GM21717 (cell line): ENCODE data around the gene RABGAP1.

ENCODE experiments used
- ATAC-seq: cut with Tn5 transposase; IDR thresholded peaks from one replicate; pipeline ENCODE4 v1.9.1; 2021; ENCODE audit warnings: mild to moderate bottlenecking, moderate library complexity; ENCODE audit not compliant: unreplicated experiment

Gene RABGAP1

DNA sequence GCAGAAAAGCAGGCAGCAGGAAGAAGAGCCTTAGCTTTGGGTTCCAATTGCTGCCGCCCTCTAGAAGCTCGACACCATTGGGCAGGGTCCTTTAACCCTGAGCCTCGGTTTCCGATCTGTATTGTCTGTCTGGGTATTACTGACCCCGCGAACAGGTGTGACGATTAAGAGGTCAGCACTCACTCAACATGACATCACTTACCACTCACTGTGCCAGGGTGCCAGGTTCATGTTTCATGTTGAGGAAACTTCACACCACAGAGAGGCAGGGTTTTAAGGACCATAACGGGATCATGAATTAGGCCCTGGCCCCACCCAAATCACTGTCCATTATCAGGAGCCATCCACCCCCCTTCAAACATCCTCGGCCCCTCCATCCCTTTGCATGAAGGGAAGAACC lies 168.2 kb downstream of the RABGAP1 start:
- no peak for ATAC-seq

DNA sequence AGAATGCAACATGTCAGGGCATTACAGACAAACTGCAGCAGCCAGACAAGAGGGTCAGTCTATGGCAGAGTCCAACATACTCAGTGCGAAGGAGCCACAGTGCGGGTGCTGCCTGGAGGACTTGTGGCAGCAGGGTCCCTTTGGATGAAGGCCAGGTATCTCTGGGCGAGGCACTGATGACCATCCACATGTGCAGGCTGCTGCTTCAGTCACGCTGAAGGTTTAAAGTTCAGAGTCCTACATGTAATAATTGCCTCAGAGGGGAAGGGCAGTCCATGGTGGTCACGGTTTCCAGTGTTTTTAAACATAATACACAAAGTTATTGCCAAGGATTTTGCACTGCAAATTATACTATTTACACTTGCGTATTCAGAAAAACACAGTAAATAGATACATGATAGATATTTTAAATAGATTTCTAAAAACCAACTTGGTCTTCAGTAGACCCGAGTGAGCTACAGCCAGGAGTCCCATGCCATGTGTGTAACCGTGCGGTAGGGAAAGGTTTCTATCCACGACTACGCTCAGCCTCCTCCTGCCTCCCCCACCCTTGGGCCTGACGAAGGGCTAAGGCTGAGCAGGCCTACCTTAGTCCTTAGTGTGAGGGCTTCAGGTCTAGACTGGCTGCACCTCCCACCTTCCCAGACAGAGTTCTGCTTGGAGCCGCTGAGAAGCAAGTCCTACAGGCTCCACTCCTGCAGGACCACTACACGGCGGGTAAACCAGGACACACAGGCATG lies 168.9 kb downstream of the RABGAP1 start:
- ATAC-seq, result no peak

DNA sequence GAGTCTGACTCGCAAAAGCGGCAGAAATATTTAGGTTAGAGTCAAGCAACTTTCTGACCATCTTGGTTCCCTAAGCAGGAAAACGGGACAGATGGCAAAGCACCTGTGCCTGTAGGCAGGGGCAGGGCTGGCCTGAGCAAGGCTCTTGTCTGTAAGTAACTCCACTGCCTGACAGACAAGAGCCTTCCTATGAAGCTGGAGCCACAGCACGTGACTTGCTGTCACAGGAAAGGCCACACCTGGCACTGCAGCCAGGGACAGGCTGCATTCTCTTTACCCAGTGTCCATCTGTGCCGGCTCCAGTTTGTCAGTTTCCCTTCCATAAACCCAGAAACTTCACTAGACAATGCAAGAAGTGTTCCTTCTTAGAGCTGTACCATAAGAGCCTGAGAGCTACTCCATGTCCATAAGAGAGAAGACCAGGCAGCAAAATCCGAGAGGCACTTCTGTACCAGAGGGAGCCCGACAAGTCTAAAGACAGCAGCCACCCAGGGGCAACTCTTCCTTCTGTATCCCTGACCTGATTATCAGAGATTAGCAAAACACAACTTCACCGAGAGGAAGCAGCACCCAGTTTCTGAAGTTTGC lies 170.7 kb downstream of the RABGAP1 start:
- ATAC-seq, result no peak

DNA sequence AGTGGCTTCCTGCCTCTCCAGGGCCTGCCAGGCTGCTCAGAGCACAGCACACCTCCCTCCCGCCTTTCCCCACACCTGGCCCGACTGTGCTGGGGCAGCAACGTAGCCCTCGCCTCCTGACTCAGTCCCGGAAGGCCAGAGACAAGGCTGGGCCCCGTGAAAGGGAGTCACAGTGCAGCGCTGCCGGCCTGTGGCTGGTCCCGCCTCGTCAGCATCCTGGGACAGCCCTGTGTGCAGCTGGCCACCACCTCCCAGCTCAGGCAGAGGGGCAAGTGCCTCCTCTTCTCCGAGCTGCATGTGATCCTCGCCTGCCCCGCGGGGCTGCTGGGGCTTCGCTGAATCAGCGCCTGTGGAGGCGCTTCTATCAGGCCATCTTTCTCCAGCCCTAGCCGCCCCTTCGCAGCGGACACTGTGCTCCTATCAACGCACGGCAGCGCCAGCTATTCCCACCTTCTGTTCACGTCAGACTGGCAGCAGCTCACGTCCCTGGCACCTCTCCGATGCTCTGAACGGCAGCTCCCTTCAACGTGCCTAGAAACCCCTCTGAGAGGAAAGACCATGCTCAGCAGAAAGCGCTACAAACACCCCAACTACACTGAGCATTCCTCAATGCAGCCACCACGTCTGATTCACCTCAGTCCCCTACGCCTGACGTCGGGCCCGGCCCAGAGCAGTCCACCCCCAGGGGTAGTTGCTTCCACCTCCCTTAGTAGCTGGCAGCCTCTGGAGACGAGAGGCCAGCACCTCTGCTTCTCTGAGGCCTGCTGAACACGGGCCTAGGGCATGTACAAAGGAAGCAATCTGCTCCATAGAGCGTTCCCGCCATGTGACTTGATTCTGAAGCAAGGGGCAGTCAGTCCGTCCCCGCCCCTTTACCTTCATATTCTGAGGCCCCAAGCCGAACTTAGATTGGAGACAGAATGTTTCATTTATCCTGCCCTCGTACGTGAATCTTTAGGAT lies 171.5 kb downstream of the RABGAP1 start:
- ATAC-seq, result no peak

DNA sequence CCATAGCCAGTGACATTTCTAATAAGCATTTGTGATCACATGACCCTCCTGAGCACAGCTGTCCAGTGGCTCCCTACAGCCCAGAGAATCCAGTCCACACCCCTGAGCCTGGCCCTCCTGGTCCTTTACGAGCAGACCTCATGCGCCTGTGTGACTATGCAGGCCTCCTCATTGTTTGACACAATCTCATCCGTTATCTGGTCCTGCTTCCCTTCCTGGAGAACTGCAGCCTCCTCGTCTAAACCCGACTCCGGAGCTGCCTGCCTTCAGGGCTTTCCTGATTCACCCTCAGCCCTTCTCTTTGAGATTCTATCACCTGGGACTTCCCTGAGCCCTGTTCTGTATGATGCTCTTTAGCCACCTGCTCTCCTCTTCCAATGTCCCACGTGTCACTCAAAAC lies 172.4 kb downstream of the RABGAP1 start:
- ATAC-seq, result no peak

DNA sequence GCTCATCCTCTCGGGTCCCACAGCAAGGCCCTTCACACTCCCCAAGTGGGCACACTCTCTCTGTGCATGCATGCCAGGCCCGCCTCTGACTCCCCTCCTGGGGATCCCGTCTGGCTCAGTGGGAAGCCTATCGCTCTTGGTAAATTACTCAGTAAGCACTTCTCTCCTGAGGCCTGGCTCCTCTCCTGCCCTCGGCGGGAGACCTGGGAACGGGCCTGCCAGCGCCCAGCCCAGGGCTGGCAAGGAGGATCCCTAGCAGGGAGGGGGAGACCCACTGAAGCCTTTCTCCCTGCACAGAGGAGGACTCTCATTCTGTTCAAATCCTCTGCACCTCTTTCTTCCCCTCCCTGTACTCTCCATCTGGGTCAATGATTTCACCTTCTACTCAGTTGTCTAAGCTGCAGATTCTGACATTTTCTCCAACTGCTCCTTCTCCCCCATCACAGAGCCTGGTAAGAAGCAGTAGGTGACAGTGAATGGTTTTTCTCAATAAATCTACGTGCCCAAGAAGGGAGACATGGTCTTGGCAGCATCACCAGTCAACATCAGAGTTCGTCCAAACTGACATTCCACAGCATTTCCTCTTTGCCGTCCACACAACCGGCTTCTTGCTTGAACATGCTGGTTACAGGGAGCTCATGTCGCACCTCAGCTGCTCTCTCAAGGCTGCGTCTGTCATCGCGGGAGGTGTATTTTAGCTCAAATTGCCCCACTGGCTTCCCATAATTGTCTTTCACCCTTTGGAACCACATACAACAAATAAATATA lies 174.5 kb downstream of the RABGAP1 start:
- ATAC-seq, result no peak

DNA sequence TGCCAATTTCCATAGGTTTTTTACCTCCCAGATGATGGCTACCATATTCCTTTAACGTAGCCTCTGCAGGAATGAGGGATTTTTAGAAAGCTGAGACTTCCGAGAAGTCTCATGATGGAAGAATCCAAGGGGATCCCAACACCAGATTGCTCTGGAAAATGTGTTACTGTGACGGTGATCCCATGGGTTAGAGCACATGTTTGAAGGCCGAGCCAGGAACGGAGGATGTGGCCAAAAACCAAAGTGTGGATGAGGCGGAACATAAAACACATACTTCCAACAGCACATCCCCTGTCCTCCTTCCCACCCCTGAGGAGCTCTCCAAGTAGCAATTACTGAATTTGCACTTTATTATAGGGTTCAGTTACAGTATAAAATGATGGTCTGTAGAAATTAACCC lies 175.2 kb downstream of the RABGAP1 start:
- no peak for ATAC-seq

DNA sequence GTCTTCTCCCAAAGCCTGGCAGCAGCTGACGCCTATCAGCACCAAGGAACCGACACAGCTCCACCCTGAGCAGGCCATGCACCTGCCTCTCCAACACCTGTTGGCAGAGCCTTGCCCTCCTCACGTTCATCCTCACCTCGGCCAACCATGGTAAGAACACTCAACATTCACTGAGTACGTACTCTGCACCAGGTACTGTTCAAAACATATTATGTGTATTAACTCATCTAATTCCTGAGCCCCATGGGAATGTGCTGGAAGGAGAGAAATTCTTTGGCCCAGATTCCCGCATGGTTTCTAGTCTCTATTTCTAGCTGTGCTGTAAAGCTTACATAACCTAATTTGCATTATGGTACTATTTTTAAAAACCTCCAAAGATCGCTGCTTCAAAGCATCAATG lies 178.7 kb downstream of the RABGAP1 start:
- no peak for ATAC-seq

DNA sequence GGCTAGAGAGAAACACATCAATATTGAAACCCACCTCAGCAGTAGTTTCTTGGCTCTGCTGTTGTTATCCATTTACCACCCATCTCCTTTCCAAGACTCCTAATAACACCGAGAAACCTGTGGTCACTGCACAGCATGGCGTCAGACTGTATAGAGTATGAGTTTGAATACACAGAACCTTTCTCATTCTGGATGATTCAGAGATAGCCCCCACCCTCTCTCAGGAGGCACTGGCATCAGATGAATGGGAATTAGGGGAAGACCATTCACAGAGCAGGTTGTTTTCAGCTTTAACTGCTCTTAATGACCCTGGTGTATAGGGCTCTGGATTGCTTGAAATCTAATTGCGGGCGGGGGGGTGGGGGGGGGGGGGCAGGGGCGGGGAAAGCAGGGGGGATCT lies 179.3 kb downstream of the RABGAP1 start:
- ATAC-seq, result no peak

DNA sequence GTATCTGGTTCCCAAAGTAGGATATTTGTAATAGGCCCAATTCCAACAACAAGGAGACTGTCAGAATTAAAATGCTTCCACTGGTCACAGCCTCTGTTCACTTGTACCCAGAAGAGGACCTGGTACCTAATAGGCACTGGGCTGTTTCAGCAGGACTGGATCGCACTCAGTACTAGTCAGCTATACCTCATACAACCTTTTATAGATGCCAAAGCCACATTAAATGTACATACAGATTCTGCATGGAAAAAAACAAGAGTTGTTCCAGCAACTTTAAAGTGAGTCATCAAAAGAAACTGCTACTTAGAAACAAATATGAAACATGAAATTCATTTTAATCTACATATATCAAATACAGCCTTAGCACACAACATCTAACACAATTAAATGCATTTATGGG lies 180.1 kb downstream of the RABGAP1 start:
- ATAC-seq, result no peak

DNA sequence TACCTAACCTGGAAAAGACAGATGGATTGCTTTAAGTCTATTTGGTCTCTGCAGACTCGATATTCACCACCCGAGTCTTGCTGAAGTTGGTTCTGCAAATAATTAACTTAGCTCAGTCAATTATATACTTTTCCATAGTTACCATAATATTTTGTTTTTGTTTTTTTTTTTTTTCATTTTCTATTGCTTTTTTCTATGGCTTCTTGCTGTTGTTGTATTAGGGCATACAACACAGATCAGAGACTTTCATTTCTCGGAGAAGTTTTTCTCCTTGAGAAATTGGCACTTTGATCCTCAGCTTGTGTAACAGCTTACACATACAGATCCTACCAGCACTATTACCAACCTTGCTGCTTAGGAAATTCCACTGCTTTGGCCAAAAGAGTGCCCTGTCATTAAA lies 180.6 kb downstream of the RABGAP1 start:
- ATAC-seq, result no peak

DNA sequence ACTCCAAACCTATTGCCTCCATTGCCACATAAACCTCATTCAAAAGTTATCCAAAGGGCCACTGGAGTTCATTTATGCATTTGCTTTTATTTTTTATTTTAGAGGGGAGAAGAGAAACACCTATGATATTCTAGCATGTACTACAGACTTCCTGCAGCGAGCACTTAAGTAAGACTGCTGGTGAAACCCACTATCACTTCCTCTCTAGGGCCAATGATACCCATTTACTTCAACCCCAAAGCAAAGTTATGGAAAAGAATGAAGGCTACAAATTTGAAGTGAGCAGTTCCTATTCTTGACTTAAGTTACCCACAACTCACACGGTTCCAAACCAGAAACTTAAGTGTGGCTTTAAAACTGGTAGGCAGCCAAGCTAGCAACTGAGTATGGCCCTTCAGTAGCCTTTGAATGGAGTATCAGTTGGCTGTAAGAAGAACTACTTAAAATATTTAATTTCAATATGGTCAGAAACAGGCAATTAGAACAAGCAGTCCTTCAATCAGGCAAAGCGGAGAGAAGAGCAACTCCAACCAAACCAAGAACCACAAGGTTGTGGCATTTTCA lies 186.8 kb downstream of the RABGAP1 start:
- no peak for ATAC-seq

DNA sequence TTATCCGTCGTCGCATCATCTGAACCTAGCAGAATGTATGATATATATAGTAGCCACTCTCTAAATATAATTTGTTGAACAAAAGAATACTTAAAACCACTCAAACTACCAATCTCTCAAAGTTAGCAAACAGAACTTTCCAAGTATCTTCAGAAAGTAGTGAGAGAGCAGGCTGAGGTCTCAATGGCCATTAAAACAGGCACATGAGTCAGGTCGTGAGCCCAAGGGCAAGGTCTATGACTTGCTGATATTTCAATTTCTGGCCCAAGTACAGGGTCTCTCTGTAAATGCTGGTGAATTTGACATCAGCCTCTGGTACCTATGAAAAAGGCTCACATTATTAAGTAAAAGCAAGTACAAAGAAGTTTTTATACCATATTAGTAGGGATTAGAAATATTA lies 187.8 kb downstream of the RABGAP1 start:
- ATAC-seq, result no peak

DNA sequence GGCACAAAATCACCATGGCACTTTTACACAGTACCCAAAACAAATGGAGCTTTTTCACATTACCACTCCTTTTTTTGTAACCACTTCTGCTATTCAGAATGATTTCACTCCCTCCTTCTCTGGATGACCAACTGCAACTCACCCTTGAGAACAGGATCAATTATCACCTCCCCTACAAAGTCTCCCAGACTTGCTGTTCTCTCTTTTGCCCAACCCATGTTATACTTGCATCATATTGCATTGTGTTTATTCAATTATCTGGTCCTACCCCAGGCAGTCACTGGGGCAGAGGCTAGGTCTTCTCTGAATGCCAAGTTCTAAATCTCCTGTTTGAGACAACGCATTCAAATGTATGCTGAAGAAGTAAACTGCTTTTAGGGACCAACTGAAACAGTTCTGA lies 188.6 kb downstream of the RABGAP1 start:
- no peak for ATAC-seq

DNA sequence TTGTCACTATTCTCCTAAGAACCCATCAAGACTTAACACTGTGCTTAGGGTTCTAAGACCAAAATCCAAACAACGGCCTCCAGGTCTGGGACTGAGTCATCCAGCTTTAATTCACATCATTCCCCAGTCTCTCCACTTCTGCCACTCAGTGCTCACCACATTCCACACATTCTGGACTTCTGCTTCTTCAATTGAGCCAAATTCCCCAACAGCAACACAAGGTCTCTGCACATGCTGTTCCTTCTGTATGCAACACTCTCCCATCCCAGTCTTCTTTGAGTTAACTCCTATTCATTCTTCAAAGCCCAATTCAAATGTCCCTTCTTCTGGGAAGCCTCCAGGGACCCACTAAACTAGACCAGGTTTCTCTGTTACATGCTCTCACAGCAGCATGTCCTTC lies 190.4 kb downstream of the RABGAP1 start:
- ATAC-seq, result no peak

DNA sequence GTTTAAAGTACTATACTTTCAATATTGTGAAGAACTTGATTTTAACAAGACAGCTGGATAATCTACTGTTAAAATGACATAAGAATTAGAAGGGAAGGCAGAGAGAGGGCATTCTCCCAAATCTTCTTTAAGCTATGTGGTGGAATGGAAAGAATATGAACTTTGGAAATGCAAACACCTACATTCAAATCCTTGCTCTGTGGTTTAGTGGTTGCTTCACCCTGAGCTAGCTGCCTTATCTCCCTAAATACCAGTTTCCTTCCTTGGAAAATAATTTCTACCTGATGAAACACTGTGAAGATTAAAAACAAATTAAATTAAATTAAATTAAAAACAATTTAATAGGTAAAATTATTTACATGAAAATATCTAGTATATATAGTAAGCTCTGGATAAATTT lies 191.2 kb downstream of the RABGAP1 start:
- no peak for ATAC-seq

DNA sequence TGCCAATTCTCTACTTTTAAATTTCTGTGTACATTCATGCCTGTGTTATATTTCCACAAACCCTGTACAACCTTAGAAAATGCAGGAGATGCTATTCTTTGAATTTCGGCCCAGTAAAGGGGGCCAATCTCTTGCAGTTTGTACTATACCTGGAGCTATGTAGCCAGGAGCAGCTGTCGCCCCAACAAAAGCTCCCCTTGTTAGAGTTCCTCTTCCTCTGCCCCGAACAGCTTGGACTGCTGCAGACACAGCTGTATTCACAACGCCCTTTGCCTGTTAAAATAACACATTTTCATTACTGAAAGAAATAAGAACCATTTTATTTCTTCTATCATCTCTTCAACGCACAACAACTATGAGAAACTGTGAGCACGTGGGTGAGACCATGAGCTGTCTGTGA lies 191.9 kb downstream of the RABGAP1 start:
- no peak for ATAC-seq

DNA sequence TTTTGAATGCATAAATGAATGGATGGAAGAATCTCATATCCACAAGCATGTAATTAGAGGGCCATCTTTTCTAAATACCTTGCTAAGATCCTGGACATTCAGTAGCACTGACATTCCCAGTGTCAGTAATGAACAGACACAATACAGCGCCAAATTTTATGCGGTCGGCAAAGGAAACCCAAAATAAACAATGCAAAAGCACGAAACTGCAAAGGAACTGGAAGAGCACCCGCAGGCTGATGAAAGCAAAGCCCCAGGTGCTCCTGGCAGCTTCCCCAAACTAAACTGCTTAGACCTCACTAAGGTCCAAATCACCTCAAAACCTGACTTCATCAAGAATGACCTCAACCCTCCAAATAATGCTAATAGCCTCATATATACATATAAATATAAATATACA lies 194.6 kb downstream of the RABGAP1 start:
- ATAC-seq, result no peak

DNA sequence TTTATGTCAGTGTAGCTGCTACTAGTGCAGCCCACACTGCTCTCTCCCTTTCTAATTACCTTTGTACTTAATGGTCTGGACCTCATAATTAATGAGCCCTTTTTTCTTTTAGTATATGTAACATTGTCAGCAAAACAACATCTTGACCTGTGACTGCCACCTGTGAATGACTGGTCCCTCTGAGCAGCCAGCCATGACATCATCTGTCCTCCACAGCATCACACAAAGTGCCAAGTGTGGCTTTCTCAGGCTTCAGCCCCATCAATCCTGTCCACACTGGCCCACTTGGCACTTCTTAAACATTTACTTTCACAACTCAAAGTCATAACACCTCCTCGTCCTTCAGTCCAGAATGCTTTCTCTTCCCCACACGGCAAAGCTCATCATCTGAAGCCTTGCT lies 197.3 kb downstream of the RABGAP1 start:
- ATAC-seq, result no peak

DNA sequence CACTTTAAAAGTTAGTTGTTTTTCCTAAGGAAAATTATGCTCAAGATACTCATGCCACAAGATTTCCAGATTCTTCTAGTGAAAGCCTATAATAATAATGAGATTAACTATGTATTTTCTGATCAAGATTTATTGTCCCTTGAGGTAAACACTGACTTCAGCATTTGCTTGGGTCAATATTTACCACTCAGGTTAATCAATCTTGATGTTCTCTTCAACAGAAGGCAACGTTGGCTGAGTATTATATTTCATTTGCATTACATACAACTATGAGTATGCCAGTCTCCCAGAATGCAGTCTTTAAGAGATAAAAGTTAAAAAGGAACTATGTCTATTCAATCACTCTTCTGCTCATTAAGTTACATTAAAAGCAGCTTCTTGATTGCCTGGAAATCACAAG lies 208.2 kb downstream of the RABGAP1 start:
- no peak for ATAC-seq
